Upper lobe of left lung (tissue), 4 donors: Measurements from ENCODE around the gene MSH3.

ENCODE experiments used
- CTCF ChIP-seq, 6 experiments: fragments of 450-650 bp in 4 of 6; fragments of 200-600 bp in 2 of 6; sonication (generic) in 2 of 6; IDR thresholded peaks; one replicate each; pipeline ENCODE4 v1.5.1; 2016 to 2019; ENCODE audit warnings: antibody characterized with exemption in 6 of 6
- POLR2AphosphoS5 ChIP-seq, 2 donors: sonication (generic); formaldehyde crosslinking; IDR thresholded peaks; one replicate each; pipeline ENCODE4 v1.5.1; 2017; ENCODE audit warnings: antibody characterized with exemption in 2 of 2

- no peak for TF ChIP-seq CTCF (IDR thresholded peaks at IDR 0.05)
- TF ChIP-seq POLR2AphosphoS5 (IDR thresholded peaks at IDR 0.05), result no peak
These were observed 61.4 kb downstream of the MSH3 start for GRCh38 chr5:80715887-80716286.
